Loucy (cell line): Measurements from ENCODE around the gene MFGE8.

Experiments used
- H2AFZ ChIP-seq: fragments of 200-600 bp; sonication (generic); 2 replicates; pipeline ENCODE4 v1.6.0; 2016; ENCODE audit warnings: antibody characterized with exemption, mild to moderate bottlenecking, low read length, moderate library complexity
- H3F3A ChIP-seq: fragments of 200-600 bp; 2 replicates; pipeline ENCODE4 v1.6.0; 2016; ENCODE audit warnings: antibody characterized with exemption, low read depth, mild to moderate bottlenecking
- H3K27me3 ChIP-seq: fragments of 200-600 bp; sonication (generic); 2 replicates; pipeline ENCODE4 v1.6.1; 2014; ENCODE audit warnings: low read length, mild to moderate bottlenecking; ENCODE audit not compliant: insufficient read depth, poor library complexity, severe bottlenecking
- H3K36me3 ChIP-seq: fragments of 200-600 bp; sonication (generic); 2 replicates; pipeline ENCODE4 v1.6.1; 2016; ENCODE audit warnings: low read length; ENCODE audit not compliant: insufficient read depth
- H3K4me1 ChIP-seq: fragments of 200-600 bp; sonication (generic); 2 replicates; pipeline ENCODE4 v1.5.1; 2014; ENCODE audit warnings: low read length, mild to moderate bottlenecking; ENCODE audit not compliant: insufficient read depth, poor library complexity, severe bottlenecking
- H3K4me2 ChIP-seq: fragments of 200-600 bp; sonication (generic); 2 replicates; pipeline ENCODE4 v1.6.0; 2014; ENCODE audit warnings: antibody characterized with exemption, low read length, low read depth, mild to moderate bottlenecking; ENCODE audit not compliant: poor library complexity, severe bottlenecking
- H3K4me3 ChIP-seq: fragments of 200-600 bp; sonication (generic); 2 replicates; pipeline ENCODE4 v1.5.1; 2014; ENCODE audit warnings: low read length, mild to moderate bottlenecking, mixed read lengths; ENCODE audit not compliant: poor library complexity, severe bottlenecking
- H3K79me2 ChIP-seq: fragments of 200-600 bp; sonication (generic); 2 replicates; pipeline ENCODE4 v1.6.1; 2014; ENCODE audit warnings: low read length; ENCODE audit not compliant: insufficient read depth
- H3K9ac ChIP-seq: fragments of 200-600 bp; sonication (generic); 2 replicates; pipeline ENCODE4 v1.6.0; 2014; ENCODE audit warnings: mild to moderate bottlenecking, low read depth, low read length, moderate library complexity; ENCODE audit not compliant: poor library complexity, severe bottlenecking
- H3K9me2 ChIP-seq: fragments of 200-600 bp; sonication (generic); replicated peaks from 2 replicates; pipeline ENCODE4 v1.6.1; 2016; ENCODE audit warnings: low read depth, low read length, mixed read lengths
- H3K9me3 ChIP-seq: fragments of 200-600 bp; sonication (generic); 2 replicates; pipeline ENCODE4 v1.6.1; 2014; ENCODE audit warnings: mild to moderate bottlenecking, antibody characterized with exemption, low read length, low read depth; ENCODE audit not compliant: insufficient read depth
- H4K20me1 ChIP-seq: fragments of 200-600 bp; sonication (generic); 2 replicates; pipeline ENCODE4 v1.6.0; 2014; ENCODE audit warnings: antibody characterized with exemption, low read length, mild to moderate bottlenecking; ENCODE audit not compliant: insufficient read depth, poor library complexity, severe bottlenecking
- EZH2phosphoT487 ChIP-seq: fragments of 200-600 bp; IDR thresholded peaks from 2 replicates; pipeline ENCODE4 v1.6.1; 2018; ENCODE audit warnings: antibody characterized with exemption, mild to moderate bottlenecking, moderate library complexity, borderline replicate concordance
- TF ChIP-seq, protein P1 (sequence below): fragments of 200-600 bp; sonication (generic); conservative IDR thresholded peaks from 2 replicates; pipeline ENCODE4 v1.5.1; 2014; ENCODE audit warnings: mild to moderate bottlenecking, antibody characterized with exemption, low read length

Gene MFGE8

DNA sequence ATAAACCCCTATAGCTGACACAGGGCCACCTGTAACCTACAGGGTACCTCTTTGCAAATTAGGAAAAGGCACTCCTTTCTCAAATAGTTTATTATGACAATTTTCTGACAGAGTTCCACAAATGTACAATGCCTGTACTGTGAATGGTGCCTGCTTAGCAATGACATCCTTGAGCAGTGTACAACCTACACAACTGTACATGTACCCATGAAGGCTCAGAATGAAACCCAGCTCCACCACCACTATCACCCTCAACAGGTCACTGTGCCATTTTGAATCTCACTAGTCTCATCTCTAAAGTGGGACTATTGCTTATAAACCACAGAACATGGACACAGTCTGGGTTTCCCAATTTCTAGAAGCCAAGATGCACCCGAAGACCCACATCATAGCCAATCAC lies 7.0 kb downstream of the MFGE8 start:
- H3K79me2 ChIP-seq: peaks cover 42% of the 10 kb centered on the region; the same call in 1 of the 2 replicates
- peaks cover 30% of the 10 kb centered on the region; the same call in 1 of the 2 replicates for H3K36me3 ChIP-seq
- TF ChIP-seq EZH2phosphoT487: no peak
- TF ChIP-seq, protein P1, sequence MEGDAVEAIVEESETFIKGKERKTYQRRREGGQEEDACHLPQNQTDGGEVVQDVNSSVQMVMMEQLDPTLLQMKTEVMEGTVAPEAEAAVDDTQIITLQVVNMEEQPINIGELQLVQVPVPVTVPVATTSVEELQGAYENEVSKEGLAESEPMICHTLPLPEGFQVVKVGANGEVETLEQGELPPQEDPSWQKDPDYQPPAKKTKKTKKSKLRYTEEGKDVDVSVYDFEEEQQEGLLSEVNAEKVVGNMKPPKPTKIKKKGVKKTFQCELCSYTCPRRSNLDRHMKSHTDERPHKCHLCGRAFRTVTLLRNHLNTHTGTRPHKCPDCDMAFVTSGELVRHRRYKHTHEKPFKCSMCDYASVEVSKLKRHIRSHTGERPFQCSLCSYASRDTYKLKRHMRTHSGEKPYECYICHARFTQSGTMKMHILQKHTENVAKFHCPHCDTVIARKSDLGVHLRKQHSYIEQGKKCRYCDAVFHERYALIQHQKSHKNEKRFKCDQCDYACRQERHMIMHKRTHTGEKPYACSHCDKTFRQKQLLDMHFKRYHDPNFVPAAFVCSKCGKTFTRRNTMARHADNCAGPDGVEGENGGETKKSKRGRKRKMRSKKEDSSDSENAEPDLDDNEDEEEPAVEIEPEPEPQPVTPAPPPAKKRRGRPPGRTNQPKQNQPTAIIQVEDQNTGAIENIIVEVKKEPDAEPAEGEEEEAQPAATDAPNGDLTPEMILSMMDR: no peak
- H3K4me3 ChIP-seq: no peak overlapping the region
- H2AFZ ChIP-seq: no peak overlapping the region
- no peak overlapping the region for H3K4me2 ChIP-seq
- H3F3A ChIP-seq: no peaks in the 10 kb centered on the region
- H3K9me2 ChIP-seq: no peaks in the 10 kb centered on the region
- H3K27me3 ChIP-seq: no peaks in the 10 kb centered on the region
- peaks cover 23% of the 10 kb centered on the region for H3K4me1 ChIP-seq
- peaks cover 15% of the 10 kb centered on the region for H4K20me1 ChIP-seq
- no peaks in the 10 kb centered on the region for H3K9me3 ChIP-seq
- H3K9ac ChIP-seq: no peak overlapping the region

DNA sequence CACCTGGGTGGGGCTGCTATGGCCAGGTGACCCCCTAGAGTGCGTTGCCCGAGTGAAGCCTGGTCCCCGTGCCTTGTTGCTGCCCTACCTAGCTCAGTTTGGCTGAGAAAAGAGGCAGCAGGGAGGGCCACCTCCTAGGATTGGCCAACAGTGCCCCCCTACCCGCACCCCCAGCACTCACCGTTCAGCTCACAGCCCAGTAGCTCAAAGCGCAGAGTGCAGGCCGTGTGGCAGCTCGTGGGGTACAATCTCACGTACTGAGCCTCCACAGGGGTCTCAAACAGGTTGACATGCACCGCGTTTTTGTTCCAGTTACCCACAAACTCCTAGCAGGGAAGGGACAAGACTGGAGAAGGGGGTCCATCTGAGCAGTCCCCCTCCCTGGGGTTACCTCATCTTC lies 7.6 kb downstream of the MFGE8 start:
- no peaks in the 10 kb centered on the region for H3F3A ChIP-seq
- H3K4me2 ChIP-seq: no peak overlapping the region
- peaks cover 15% of the 10 kb centered on the region for H4K20me1 ChIP-seq

DNA sequence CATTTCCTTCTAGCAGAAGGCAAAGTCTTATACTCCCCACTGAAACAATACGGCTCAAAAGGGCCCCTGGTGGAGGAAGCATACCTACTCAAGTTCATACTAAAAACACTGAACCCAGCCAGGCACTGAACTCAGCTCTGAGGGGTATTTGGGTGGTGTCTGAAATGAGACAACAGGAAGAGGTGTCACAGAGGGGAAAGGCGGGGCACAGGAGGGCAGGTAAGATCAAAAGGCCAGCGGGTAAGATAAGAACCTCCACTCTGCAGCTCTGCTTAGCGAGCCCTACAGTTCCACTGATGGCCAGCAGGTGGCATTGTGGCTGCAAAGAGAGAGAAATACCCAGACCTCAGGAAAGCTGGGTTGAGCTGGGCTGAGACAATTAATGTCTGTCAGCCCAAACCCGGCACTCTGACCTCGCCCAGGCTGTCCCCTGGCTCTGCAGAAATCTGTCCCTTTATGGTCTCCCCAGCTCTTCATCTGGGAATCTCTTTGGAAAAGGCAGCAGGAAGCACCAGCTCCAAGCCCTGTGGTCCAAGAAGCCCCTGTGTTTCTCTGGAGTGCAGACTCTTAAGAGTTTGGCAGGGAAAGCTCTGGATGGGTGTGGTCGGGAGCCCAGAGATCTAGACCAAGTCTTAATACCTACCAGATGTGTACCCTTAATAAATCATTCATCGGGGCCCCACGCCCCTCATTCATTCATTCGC lies 8.4 kb downstream of the MFGE8 start:
- H2AFZ ChIP-seq: no peak overlapping the region
- H3K4me3 ChIP-seq: peak overlapping the region; percentile 22
- no peaks in the 10 kb centered on the region for H3K9me2 ChIP-seq
- no peaks in the 10 kb centered on the region for H3K9me3 ChIP-seq
- no peaks in the 10 kb centered on the region for H3F3A ChIP-seq
- no peaks in the 10 kb centered on the region for H3K27me3 ChIP-seq
- no peak for TF ChIP-seq EZH2phosphoT487
- TF ChIP-seq, protein P1: peak; percentile 97
- peak overlapping the region; percentile 31 for H3K9ac ChIP-seq
- H3K36me3 ChIP-seq: peaks cover 37% of the 10 kb centered on the region; the same call in 1 of the 2 replicates
- H3K79me2 ChIP-seq: peaks cover 29% of the 10 kb centered on the region; the same call in 1 of the 2 replicates
- H3K4me1 ChIP-seq: peaks cover 16% of the 10 kb centered on the region
- H4K20me1 ChIP-seq: peaks cover 11% of the 10 kb centered on the region
- H3K4me2 ChIP-seq: peak overlapping the region; percentile 53

More for the DNA sequence above, 7.6 kb downstream of the MFGE8 start:
- Histone ChIP-seq H3K9me2 (no peaks in the 10 kb centered on the region), H3K9me3 (no peaks in the 10 kb centered on the region), H2AFZ (no peak overlapping the region), H3K36me3 (peaks cover 31% of the 10 kb centered on the region; the same call in 1 of the 2 replicates), H3K9ac (no peak overlapping the region), H3K4me1 (peaks cover 18% of the 10 kb centered on the region), H3K27me3 (no peaks in the 10 kb centered on the region), H3K79me2 (peaks cover 36% of the 10 kb centered on the region; the same call in 1 of the 2 replicates), H3K4me3 (no peak overlapping the region)
- TF ChIP-seq, protein P1: no peak
- TF ChIP-seq EZH2phosphoT487: no peak
